Breast epithelium (tissue), 4 donors: Measurements from ENCODE around the gene RESP18. TPM values are rescaled to one million over a fixed set of nuclear protein-coding genes. Genes with fewer than 3 reads are reported as not detected.

Source experiments
- DNase-seq, 2 donors: peaks; one replicate each; pipeline ENCODE4 v3.0.0-alpha.2; 2019; ENCODE audit warnings: low spot score in 2 of 2
- H3K27ac ChIP-seq, 2 donors: fragments of 200-600 bp; sonication (generic) in 1 of 2; one replicate each; pipeline ENCODE4 v1.5.1; 2016 to 2019; ENCODE audit warnings: mild to moderate bottlenecking in 1 of 2
- H3K27me3 ChIP-seq, 2 donors: fragments of 200-600 bp; sonication (generic) in 1 of 2; one replicate each; pipeline versions ENCODE4 v1.5.1 to v1.6.0; 2017 to 2019; ENCODE audit warnings: control low read depth in 1 of 2, mild to moderate bottlenecking in 1 of 2
- H3K36me3 ChIP-seq: fragments of 200-600 bp; one replicate; pipeline ENCODE4 v1.5.1; 2019
- H3K4me1 ChIP-seq, 2 donors: fragments of 200-600 bp; sonication (generic); one replicate each; pipeline ENCODE4 v1.5.1; 2016 to 2019; ENCODE audit warnings: control low read depth in 1 of 2
- H3K4me3 ChIP-seq, 3 donors: fragments of 200-600 bp; sonication (generic); 1 replicate in 2 of 3; 2 replicates in 1 of 3; pipeline ENCODE4 v1.5.1; 2016 to 2019; ENCODE audit warnings: mild to moderate bottlenecking in 3 of 3, moderate library complexity in 2 of 3
- H3K9me3 ChIP-seq, 2 donors: fragments of 200-600 bp; sonication (generic) in 1 of 2; one replicate each; pipeline ENCODE4 v1.5.1; 2016 to 2019; ENCODE audit warnings: control low read depth in 1 of 2
- CTCF ChIP-seq, 3 donors: fragments of 450-650 bp; IDR thresholded peaks; one replicate each; pipeline ENCODE4 v1.5.1; 2016 to 2017; ENCODE audit warnings: antibody characterized with exemption in 3 of 3, mild to moderate bottlenecking in 3 of 3, moderate library complexity in 3 of 3
- POLR2A ChIP-seq: fragments of 450-650 bp; IDR thresholded peaks from one replicate; pipeline ENCODE4 v1.6.1; 2016; ENCODE audit warnings: antibody characterized with exemption, mild to moderate bottlenecking, moderate library complexity
- POLR2AphosphoS5 ChIP-seq, 3 donors: sonication (generic); formaldehyde crosslinking; IDR thresholded peaks; one replicate each; pipeline ENCODE4 v1.6.1; 2017; ENCODE audit warnings: antibody characterized with exemption in 3 of 3
- intact Hi-C: fragments of 100-400 bp; cut with DNase I; formaldehyde crosslinking; loops from one replicate; pipeline ENCODE4 v1.15.1; 2023; ENCODE audit warnings: low total_unique reads
- total RNA-seq, 3 donors: library from RNA; depleted of rRNA; stranded (reverse); fragments of >200 nt; gene quantifications; one replicate each; pipeline ENCODE4 v1.1.0, GENCODE V29; 2016

Gene RESP18
- total RNA-seq: not detected

- Histone ChIP-seq H3K4me3 (no peak within 1 kb of the TSS), H3K4me1 (no peaks in the 10 kb centered on the region), H3K9me3 (peaks cover 0 to 8% of the 10 kb centered on the region in 2 donors), H3K27ac (no peak within 1 kb of the TSS), H3K27me3 (peaks cover 9 to 44% of the 10 kb centered on the region in 2 donors), H3K36me3 (no peaks in the 10 kb centered on the region)
- intact Hi-C loops: no loop called here
- no peak for TF ChIP-seq CTCF (IDR thresholded peaks at IDR 0.05)
- no peak for TF ChIP-seq POLR2A
- no peak for TF ChIP-seq POLR2AphosphoS5 (IDR thresholded peaks at IDR 0.05)
- DNase-seq: no peak
These were observed at the start of gene RESP18 for GRCh38 chr2:219332542-219332941. RESP18 (minus strand) TSS chr2:219332744.

GRCh38 chr2:219381448-219381847 lies 48.9 kb upstream of the RESP18 start:
- Histone ChIP-seq H3K4me1 (peaks cover 0 to 1% of the 10 kb centered on the region in 2 donors), H3K27ac (no peak overlapping the region), H3K27me3 (no peaks in the 10 kb centered on the region), H3K4me3 (no peak overlapping the region), H3K9me3 (no peaks in the 10 kb centered on the region), H3K36me3 (no peaks in the 10 kb centered on the region)
- intact Hi-C loops: no loop called here
- no peak for DNase-seq
- no peak for TF ChIP-seq POLR2A
- TF ChIP-seq CTCF (IDR thresholded peaks at IDR 0.05): no peak
- TF ChIP-seq POLR2AphosphoS5 (IDR thresholded peaks at IDR 0.05): no peak

GRCh38 chr2:219380926-219381325 lies 48.4 kb upstream of the RESP18 start:
- DNase-seq: no peak
- TF ChIP-seq POLR2AphosphoS5 (IDR thresholded peaks at IDR 0.05) (no peak), POLR2A (no peak), CTCF (IDR thresholded peaks at IDR 0.05) (no peak)
- Histone ChIP-seq H3K36me3 (no peaks in the 10 kb centered on the region), H3K9me3 (no peaks in the 10 kb centered on the region), H3K27me3 (no peaks in the 10 kb centered on the region), H3K4me1 (no peaks in the 10 kb centered on the region), H3K27ac (no peak overlapping the region), H3K4me3 (no peak overlapping the region)
- intact Hi-C loops: no loop called here

GRCh38 chr2:219378163-219378851 lies 45.8 kb upstream of the RESP18 start:
- Histone ChIP-seq H3K27me3 (no peaks in the 10 kb centered on the region), H3K27ac (no peak overlapping the region), H3K9me3 (no peaks in the 10 kb centered on the region), H3K4me3 (no peak overlapping the region), H3K4me1 (no peaks in the 10 kb centered on the region), H3K36me3 (no peaks in the 10 kb centered on the region)
- no peak for DNase-seq
- intact Hi-C loops: no loop called here
- TF ChIP-seq CTCF (IDR thresholded peaks at IDR 0.05) (no peak), POLR2A (no peak), POLR2AphosphoS5 (IDR thresholded peaks at IDR 0.05) (no peak)

GRCh38 chr2:219369447-219369861 lies 36.9 kb upstream of the RESP18 start:
- Histone ChIP-seq H3K4me3 (peak overlapping the region in 1 of 3 donors; percentile 56), H3K9me3 (no peaks in the 10 kb centered on the region), H3K27me3 (no peaks in the 10 kb centered on the region), H3K36me3 (no peaks in the 10 kb centered on the region), H3K27ac (peak overlapping the region; percentile 81 to 91), H3K4me1 (no peaks in the 10 kb centered on the region)
- peak; percentile 60 to 77 for DNase-seq
- intact Hi-C loops: no loop called here
- no peak for TF ChIP-seq POLR2AphosphoS5 (IDR thresholded peaks at IDR 0.05)
- no peak for TF ChIP-seq POLR2A
- no peak for TF ChIP-seq CTCF (IDR thresholded peaks at IDR 0.05)
